Activated naive CD4-positive, alpha-beta T cell treated with Interleukin-2 at 50 U/mL for 16 hours (primary cell): ENCODE data around the gene BTD.

Source experiments
- DNase-seq: peaks from one replicate; pipeline ENCODE4 v3.0.0-alpha.2; 2020

The BTD gene

DNA sequence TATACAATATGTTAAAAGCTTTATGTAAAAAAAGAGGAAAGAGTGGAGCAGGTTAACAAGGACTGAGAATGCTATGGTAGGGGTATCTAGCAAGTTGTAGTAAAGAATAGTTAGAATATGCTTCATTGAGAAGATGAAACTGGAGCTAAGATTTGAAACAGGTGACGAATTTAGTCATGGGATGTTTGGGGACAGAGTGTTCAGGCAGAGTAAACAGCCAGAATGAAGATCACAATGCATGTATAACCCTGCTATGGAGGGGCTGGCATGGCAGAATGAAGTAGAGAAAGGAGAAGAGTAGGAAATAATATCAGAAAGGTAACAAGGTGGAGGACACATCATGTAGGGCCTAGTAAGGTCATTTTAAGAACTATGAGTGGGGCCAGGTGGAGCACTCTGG, 72.0 kb downstream of the BTD start:
- DNase-seq = no peak

DNA sequence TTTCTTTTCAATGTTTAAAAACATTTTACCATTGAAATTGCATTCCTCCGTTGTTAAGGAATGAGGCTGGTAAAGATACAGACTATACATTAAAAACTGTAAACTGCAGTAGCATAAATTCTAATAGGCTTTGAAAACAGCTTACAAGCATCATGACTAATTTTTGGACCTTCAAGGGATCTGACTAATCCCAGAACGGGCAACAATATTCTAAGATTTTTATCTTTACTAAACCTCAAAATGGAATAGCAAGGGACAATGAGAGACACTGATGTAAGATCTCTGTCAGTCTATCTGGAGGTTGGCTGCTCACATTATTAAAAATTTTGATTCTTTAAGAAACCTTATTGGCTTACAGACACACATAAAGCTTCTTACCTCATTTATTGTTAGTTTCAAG, 74.7 kb downstream of the BTD start:
- DNase-seq = no peak

DNA sequence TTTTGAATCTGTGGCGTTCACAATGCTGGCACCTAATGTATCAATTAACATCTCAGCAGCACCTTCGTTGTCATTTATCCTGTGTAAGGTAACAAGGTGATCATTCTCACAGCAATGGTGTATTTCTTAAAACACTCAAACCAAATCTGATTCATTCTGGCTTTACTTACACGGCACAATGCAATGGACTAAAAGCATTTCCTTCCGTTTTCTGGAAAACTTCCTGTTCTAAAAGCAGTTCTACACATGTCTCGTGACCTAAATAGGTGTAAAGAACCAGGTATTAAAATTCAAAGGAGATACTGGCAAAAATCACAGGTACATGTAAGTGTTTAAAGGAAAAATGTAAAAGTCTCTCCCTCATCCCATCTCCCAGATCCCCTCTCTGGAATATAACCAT, 77.8 kb downstream of the BTD start:
- DNase-seq = no peak

GRCh38 chr3:15681668-15682067, 80.1 kb downstream of the BTD start:
- no peak for DNase-seq

DNA sequence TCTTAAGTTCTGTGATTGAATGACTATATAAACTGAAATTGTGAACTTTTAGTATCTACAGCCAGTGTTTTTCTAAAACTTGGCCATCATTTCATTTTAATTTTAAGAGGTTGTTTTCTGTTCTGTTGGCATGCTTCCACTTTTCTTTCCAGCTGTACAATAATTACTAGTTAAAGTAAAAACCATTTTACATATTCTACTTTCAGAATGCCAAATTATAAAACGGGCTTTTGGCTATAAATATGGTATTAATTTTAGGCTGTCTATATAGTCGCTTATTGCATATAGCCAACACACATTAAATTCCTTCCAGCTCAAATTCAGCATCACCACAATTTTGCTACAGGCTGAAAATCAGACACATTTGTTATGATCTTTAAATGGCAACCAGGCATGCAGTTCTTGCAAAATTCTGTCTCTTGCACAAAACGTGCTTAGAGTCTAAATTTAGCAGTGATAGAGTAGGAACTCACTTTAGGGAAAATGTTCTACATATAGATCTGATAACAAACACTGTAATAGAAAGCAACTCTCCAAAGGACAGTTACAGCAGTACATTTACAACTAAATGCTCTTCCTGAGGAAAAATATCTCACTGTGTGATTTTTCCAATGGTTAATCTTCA, 81.1 kb downstream of the BTD start:
- DNase-seq = no peak

GRCh38 chr3:15683253-15683652, 81.7 kb downstream of the BTD start:
- no peak for DNase-seq

DNA sequence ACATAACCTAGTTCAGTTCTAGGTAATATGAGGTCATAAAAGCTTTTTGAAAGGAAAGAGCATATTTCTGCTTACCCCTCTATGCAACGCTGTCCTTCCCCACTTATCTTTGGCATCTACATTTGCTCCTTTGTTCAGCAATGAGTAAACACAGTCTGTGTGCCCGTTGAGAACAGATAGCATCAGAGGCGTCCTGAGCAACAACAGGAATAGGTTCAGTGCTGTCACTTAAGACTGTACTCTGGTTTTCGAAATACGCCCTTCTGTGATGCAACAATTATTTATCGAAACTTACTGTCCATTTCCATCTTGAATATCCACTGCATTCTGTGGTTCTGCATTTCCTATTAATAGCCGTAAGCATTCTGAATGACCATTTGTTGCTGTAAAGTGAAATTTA, 84.4 kb downstream of the BTD start:
- no peak for DNase-seq

- DNase-seq = no peak
Observed at GRCh38 chr3:15690230-15690629, 88.7 kb downstream of the BTD start.

GRCh38 chr3:15690748-15691147, 89.2 kb downstream of the BTD start:
- DNase-seq = no peak

- no peak for DNase-seq
Observed at GRCh38 chr3:15693355-15693754, 91.8 kb downstream of the BTD start.

DNA sequence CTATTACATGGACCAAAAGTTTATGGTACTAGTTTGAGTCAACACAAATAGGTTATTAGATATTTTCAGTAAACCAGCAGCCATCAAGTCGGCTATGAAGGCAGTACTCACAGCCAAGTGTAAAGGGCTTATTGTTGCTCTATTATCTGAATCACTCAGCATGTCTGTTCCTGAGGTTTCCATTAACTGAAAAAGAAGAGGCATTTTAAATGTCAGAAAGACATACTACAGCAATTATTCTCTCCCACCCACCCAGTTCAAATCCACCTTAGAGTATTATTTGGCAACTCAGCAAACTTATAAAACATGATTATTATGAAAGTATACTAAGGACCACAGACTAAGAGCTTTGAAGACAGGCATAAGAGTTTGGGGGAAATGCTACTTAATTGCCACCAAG, 93.1 kb downstream of the BTD start:
- no peak for DNase-seq
